Stimulated activated CD4-positive, alpha-beta T cell treated with anti-CD3 and anti-CD28 coated beads, Interleukin-1b, Interleukin-23, amount 100 ng/mL, for 4 hours (primary cell): ENCODE data around the gene TPST1.

ENCODE experiments used
- DNase-seq, 2 donors: peaks; one replicate each; pipeline ENCODE4 v3.0.0-alpha.2; 2020; ENCODE audit warnings: low read depth in 2 of 2

Gene TPST1

GRCh38 chr7:66238773-66239466 lies 33.8 kb downstream of the TPST1 start:
- DNase-seq: no peak

- DNase-seq: no peak
Observed at GRCh38 chr7:66239467-66239856, 34.3 kb downstream of the TPST1 start.

- no peak for DNase-seq
Observed at GRCh38 chr7:66245008-66245407, 39.9 kb downstream of the TPST1 start.

- DNase-seq: no peak
Observed at GRCh38 chr7:66246554-66247171, 41.5 kb downstream of the TPST1 start.

- DNase-seq: no peak
Observed at GRCh38 chr7:66247380-66248078, 42.4 kb downstream of the TPST1 start.

GRCh38 chr7:66250711-66251110 lies 45.6 kb downstream of the TPST1 start:
- no peak for DNase-seq

GRCh38 chr7:66255534-66256100 lies 50.5 kb downstream of the TPST1 start:
- DNase-seq: no peak

GRCh38 chr7:66256281-66256680 lies 51.1 kb downstream of the TPST1 start:
- no peak for DNase-seq

GRCh38 chr7:66257481-66257880 lies 52.3 kb downstream of the TPST1 start:
- DNase-seq: no peak

- DNase-seq: no peak
Observed at GRCh38 chr7:66258409-66258808, 53.3 kb downstream of the TPST1 start.

GRCh38 chr7:66261941-66262340 lies 56.8 kb downstream of the TPST1 start:
- no peak for DNase-seq

- no peak for DNase-seq
Observed at GRCh38 chr7:66263936-66264335, 58.8 kb downstream of the TPST1 start.

GRCh38 chr7:66265566-66265965 lies 60.4 kb downstream of the TPST1 start:
- no peak for DNase-seq

GRCh38 chr7:66267249-66267648 lies 62.1 kb downstream of the TPST1 start:
- DNase-seq: no peak

- no peak for DNase-seq
Observed at GRCh38 chr7:66269978-66270377, 64.8 kb downstream of the TPST1 start.

- DNase-seq: no peak
Observed at GRCh38 chr7:66272321-66272720, 67.2 kb downstream of the TPST1 start.

- no peak for DNase-seq
Observed at GRCh38 chr7:66276363-66276762, 71.2 kb downstream of the TPST1 start.

- DNase-seq: no peak
Observed at GRCh38 chr7:66277492-66277891, 72.4 kb downstream of the TPST1 start.

- no peak for DNase-seq
Observed at GRCh38 chr7:66279912-66280311, 74.8 kb downstream of the TPST1 start.

GRCh38 chr7:66281678-66282590 lies 76.8 kb downstream of the TPST1 start:
- no peak for DNase-seq

- no peak for DNase-seq
Observed at GRCh38 chr7:66282591-66282935, 77.4 kb downstream of the TPST1 start.
